ENCODE results near the gene ASCL2.
A peak's percentile ranks its signal among the peaks of the same experiment; 100 is the strongest.

The ASCL2 gene

DNA sequence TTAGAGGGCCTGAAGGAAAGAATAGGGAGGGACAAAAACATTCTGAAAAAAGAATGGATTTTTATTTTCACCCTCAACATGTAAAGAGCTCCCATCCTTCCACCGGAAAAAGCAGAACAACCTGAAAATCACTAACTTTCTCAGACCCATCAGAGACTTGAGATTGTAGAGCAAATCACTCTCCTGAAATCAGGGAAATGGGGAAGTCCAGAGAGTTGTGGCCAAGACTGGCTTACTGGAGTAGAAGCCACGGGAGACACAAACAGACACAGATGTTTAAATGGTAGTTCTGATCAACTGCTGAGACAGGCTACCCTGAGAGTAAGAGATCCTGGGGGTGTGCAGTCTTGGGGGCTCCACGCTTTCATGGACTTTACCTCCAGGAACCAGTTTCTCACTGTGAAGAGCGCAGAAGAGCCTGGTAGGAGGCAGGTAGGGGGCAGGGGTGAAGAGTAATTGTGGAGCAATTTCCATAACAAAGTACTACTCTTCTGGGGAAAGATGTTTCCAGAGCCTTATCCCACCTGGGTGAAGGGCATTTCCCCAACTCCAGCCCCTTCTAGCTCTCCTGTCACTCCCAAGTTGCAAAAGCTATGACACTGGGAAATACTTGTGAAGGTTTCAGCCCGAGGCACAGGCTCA, 47.1 kb downstream of the ASCL2 start:
- peak; percentile 52 for DNase-seq

DNA sequence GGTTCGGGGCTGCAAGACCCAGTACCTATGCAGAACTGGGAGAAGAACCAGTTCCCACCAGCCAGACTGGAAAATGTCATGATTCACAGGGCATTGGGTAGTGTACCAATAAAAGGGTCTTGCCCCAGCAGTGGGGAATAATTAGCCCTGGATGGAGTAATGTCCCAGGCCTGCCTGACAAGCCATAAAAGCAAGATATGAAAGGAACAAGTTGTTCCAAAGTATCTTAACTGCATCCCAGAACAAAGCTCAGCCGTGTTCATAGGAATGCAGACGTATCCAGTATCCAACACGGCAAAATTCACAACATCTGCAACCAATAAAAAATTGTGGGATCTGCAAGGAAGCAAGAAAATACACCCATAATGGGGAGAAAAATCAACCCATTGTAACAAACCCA, 47.9 kb downstream of the ASCL2 start:
- no peak for DNase-seq

DNA sequence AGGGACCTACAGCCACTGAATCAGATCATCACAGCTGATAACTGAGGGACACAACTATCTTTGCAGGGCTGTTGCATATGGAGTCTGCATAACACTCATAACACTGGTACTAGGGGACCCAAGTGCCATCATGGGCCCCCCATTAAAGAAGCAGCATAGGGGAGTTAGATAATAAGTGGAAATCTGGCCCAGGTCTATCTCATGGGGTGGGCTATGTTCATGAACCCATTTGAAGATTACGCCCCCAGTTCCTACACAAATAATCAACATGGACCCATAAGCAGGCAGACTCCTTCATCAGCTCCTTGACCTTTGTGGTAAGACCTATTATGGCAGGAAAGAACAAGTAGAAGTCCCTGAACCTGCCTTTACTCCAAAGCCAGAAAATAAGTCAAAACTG, 48.8 kb downstream of the ASCL2 start:
- no peak for DNase-seq

- no peak for DNase-seq
These were observed 49.4 kb downstream of the ASCL2 start for GRCh38 chr11:2221024-2221423.

DNA sequence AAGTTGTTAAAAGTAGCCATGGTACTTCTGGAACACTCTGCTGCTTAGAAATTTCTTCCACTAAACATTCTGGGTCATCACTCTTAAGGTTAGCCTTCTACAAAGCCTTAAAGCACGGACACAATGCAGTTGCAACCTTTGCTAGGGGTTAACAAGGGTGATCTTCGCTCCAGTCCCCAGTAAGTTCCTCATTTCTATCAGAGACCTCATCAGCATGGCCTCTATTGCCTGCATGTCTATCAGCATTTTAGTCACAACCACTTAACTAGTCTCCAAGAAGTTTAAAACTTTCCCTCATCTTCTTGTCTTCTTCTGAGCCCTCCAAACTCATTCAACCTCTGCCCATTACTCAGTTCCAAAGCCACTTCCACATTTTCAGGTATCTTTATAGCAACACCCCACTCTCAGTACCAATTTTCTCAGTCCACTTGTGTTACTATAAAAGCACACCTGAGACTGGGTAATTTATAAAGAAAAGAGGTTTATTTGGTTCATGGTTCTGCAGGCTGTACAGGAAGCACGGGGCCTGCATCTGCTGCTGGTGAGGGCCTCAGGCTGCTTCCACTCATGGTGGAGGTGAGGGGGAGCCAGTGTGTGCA, 50.1 kb downstream of the ASCL2 start:
- peak; percentile 28 for DNase-seq

- no peak for DNase-seq
These were observed 50.9 kb downstream of the ASCL2 start for GRCh38 chr11:2219318-2220017.

Measured in OCI-M1 (cell line).